Measurements from ENCODE around the gene GAB4.
"Not testable (repeated sequence)": the region's sequence is repeated elsewhere in the genome, so short reads cannot be mapped to it uniquely, and the experiment has no call there.

Gene GAB4

GRCh38 chr22:17007852-17008731 lies at the start of gene GAB4:
GAB4 (minus strand) TSS chr22:17008222; CDS start chr22:17008114, 108 bp downstream.
- DNase-seq (ENCODE audit: low spot score), result no peak

DNA sequence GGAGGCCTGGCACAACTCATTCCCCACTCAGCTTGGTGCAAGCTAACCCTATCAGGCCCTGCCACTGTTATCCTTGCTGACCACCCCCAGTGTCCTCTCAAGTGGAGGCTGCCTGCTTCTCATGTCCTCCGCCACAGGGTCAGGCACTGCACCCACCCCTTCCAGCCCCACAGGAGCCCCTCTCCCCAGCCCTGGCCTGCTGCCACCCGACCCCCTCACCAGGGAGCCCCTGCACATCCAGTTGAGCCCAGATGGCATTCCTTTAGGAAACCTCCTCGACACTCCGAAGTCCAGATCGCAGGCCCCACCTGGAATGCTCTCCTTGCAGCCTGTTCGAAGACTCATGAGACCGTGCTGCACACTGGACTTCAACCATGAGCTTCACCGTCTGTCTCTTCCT lies 48.8 kb upstream of the GAB4 start:
- no peak for DNase-seq (ENCODE audit: low spot score)

DNA sequence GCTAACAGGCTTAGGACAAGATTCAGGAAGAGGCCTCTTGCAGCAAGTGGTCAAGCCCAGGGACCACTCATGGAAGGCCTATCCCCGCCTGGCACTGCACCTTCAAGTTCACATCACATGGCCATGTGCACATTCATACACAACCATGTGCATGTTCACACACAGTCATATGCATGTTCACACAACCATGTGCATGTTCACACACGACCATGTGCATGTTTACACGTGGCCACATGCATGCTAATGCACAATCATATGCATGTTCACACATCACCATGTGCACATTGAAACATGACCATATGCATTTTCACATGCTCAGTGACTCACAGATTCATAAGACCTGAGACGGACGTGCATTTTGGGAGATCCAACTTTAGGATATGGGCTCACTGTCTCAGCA lies 48.0 kb upstream of the GAB4 start:
- no peak for DNase-seq (ENCODE audit: low spot score)

DNA sequence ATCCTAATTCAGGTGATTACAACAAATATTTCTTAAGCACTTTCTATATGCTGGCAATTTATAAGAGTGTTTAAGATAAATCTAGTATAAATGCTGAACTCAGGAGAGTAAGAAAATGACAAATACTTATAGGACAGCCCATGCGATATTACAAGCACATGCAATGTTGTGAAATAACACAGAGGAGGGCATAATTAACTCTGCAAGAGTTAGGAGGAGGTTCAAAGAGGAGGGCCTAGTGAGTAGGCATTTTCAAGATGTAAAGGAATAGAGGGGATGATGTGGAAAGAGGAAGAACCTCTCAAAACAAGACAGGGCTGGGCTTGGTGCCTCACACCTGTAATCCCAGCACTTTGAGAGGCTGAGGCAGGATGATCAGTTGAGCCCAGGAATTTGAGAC lies 39.6 kb upstream of the GAB4 start:
- DNase-seq (ENCODE audit: low spot score), result no peak

DNA sequence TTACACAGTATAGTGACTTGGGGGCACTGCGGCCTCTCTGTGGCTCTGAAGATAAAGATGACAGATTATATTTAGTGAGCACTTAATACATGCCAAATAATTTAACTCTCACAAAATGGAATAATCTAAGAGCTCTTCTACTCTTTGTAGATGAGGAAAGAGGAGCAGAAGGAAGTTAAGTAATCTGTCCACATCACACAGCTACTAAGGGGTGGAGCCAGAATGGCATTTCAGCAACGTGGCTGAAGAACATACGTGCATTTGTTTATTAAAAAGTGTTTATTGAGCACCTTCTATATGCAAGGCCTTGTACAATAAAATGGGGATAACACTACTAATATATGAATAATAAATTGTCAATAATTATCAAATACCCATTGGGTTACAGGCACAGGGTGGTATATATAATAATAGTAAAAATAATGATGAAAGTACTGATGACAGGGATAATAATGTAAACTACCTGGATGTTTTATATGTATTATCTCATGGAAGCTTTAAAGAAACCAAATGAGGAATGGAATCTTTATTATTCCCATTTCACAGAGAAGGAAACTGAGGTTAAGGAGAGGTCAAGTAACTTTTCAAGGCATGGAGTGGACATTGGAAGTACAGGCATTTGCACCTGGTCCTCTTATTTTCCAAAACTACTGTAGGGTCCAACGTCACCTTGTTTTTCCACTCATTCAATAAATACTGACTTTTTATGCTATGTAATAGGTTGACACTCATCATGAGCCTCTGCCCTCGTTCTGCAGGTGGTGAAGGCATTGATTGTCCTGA lies 38.7 kb upstream of the GAB4 start:
- no peak for DNase-seq (ENCODE audit: low spot score)

DNA sequence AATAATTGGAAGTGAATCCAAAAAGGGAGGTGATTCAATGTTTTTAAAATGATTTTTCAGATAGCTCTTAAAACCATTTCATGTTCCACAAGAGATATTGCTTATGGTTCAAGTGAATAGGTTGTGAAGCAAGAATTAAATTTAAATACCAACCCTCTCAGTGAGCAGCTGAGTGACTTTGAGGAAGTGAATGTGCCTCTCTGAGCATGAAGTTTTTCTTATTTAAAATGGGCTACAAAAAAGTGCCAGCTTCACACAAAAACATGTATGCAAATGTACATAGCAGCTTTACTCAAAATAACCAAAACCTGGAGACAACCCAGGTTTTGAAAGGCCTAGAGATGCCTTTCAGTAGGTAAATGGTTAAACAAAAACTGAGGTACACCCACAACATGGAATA lies 35.5 kb upstream of the GAB4 start:
- DNase-seq (ENCODE audit: low spot score), result no peak

DNA sequence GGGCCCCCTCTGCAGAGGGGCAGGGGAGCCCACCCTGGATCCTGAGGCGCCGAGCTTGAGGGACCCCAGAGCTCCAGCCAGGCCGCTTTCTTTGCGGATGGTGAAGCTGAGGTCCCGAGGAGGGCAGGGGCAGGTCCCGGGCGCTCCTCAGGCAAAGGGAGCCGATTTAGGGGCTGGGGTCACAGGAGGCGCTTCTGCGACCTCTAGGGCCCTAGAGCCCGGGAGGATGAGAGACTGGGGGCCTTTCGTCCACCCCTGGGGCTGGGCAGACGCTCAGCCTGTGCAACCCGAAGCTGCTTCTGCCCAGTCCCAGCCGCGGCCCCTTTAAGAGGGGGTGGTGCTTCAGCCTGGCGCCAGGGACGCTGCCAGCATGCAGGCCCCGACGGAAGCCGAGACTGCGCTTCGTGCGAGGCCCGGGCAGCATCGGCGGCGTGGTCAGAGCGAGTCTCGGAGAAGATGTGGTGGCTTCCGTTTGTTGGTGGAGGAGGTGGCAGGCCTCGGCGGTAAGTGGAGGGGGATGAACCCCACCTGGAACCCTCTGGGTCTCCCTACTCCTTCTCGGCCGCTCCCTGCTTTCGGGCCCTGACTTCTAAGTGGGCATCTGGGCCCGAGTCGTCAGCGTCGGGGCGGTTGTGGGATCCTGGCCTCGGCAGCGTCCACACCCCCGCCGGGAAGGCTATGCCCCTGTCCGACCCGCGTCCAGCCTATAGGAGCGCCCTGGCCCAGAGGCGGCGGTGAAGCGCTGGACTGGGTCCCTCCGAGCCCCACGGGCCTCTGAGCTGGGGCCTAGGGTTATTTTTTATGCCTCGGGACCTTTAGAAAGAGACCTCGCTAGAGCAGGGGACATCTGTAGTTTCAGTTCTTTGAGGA lies 29.1 kb upstream of the GAB4 start:
- DNase-seq (ENCODE audit: low spot score), result not testable (repeated sequence)

GRCh38 chr22:17035976-17036841 lies 28.2 kb upstream of the GAB4 start:
- DNase-seq (ENCODE audit: low spot score), result not testable (repeated sequence)

DNA sequence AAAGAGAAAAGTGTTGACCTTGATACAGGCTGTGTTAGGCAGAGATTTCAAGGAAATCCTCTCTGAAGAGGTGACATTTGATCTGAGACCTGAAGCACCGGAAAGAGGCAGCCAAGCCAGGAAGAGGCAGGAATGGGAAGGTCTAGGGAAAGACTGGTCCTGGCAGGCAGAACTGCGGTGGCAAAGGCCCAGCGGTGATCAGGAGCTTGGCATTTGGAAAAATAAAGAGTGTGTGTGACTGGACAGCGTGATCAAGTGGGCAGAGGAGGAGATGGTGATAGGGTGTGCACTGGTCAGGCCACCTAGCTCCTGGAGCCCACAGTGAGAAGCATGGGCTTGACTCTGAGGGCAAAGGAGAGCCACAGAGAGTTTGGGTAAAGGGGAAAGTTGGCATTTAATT lies 27.2 kb upstream of the GAB4 start:
- DNase-seq (ENCODE audit: low spot score), result no peak

DNA sequence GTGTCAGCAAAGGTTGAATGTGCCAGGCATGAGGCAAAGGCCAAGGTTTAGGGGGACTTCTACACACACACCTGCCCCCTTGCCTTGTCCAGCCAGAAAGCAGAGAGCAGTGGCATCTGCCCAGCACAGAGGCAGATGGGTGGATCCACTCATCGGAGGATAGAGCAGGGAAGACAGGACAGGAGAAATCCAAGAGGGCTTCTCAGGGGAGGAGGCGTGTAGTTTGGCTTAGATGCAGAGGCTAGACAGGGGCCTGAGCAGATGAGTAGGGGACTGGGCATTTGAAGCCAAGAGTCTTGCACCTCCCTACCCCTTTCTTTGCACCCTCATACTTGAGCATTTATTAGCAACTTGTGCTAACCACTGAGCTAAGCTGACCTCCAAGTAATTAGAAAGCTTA lies 26.5 kb upstream of the GAB4 start:
- DNase-seq (ENCODE audit: low spot score), result not testable (repeated sequence)

GRCh38 chr22:17032277-17032676 lies 24.3 kb upstream of the GAB4 start:
- not testable (repeated sequence) for DNase-seq (ENCODE audit: low spot score)

- not testable (repeated sequence) for DNase-seq (ENCODE audit: low spot score)
Measured at GRCh38 chr22:17024380-17024779, 16.4 kb upstream of the GAB4 start.

DNA sequence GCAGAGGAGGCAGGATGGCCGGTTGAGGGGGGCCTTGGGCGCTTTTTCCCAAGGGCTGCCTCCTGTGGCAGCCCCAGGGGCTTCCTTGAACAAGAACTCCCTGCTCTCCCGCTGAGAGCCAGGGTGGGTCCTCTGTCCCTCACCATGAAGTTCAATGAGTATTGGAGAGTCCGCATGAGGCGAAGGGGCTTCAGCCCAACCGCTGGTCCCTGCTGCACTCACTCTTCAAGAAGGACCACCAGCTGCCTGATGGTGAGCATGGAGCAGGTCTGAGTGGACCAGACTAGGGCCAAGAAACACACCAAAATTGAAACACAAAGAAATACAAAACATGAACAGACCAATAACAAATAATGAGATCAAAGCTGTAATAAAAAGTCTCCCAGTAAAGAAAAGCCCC lies 7.5 kb upstream of the GAB4 start:
- not testable (repeated sequence) for DNase-seq (ENCODE audit: low spot score)

GRCh38 chr22:17014101-17014440 lies 6.0 kb upstream of the GAB4 start:
- not testable (repeated sequence) for DNase-seq (ENCODE audit: low spot score)

GRCh38 chr22:17013396-17014100 lies 5.5 kb upstream of the GAB4 start:
- DNase-seq (ENCODE audit: low spot score), result no peak

DNA sequence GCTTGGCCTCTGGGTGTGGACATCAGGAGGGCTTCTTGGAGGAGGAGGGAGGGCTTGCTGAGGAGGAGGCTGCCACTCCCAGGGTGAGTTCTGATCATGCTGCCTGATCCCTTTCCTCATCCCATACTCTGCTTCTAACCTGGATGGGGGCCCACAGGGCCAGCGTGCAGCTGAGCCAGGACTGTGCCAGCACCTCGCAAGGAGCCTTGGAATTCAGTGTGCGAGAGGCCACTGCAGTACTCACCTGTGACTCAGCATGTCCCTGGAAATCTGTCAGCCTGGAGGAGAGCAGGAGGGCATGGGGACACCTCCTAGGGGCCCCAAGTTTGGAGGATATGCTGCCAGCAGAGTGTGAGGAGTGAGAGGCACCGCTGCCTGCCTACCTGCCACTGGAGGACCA lies 4.2 kb upstream of the GAB4 start:
- DNase-seq (ENCODE audit: low spot score), result no peak

- DNase-seq (ENCODE audit: low spot score), result no peak
Measured at GRCh38 chr22:17009640-17010291, 1.7 kb upstream of the GAB4 start.

GRCh38 chr22:17007257-17007656 lies 765 bp downstream of the GAB4 start:
- DNase-seq (ENCODE audit: low spot score), result no peak

DNA sequence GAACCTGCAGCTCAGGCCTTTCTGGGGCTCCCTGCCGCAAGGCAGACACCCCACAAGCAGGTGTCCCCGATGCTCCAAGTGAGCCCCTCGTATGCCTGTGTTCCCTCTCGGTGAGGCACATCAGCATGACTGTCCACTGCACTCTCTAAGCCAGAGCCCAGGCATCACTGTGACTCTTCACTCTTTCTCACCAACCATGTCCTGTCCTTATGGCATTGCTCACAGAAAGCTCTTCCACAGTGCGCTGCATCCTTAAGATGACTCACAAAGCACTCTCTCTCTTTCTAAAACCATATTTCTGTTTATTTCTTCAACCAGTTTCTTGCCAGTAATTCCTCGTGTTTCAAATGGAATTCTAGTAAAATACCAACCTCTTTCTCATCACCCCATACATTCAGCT lies 18.1 kb downstream of the GAB4 start:
- DNase-seq (ENCODE audit: low spot score), result no peak

- no peak for DNase-seq (ENCODE audit: low spot score)
Measured at GRCh38 chr22:16988257-16988656, 19.8 kb downstream of the GAB4 start.

Data from kidney capillary endothelial cell (primary cell).